ENCODE measurements around the gene MCF2L.

GRCh38 chr13:113145911-113146598 lies 177.0 kb downstream of the MCF2L start:
- TF ChIP-seq CTCF (IDR thresholded peaks at IDR 0.05) (no peak), EP300 (IDR thresholded peaks at IDR 0.05; ENCODE audit: low read depth) (no peak)

Data from transverse colon (tissue), 3 donors.